Measurements from ENCODE around the gene SLC35F1. TPM values are rescaled to one million over a fixed set of nuclear protein-coding genes. Genes with fewer than 3 reads are reported as not detected.

The SLC35F1 gene
- total RNA-seq, 1 experiment from 2014 or later = not detected

- Histone ChIP-seq H3K4me1 (replicated peaks; ENCODE audit: insufficient read depth) (no peaks in the 10 kb centered on the region), H3K4me3 (no peak overlapping the region), H4K20me1 (ENCODE audit: insufficient read depth) (no peaks in the 10 kb centered on the region; the same call in 1 of the 2 replicates), H3K79me2 (ENCODE audit: low read depth) (no peaks in the 10 kb centered on the region), H3K27ac (no peak overlapping the region), H3K27me3 (ENCODE audit: insufficient read depth, low read depth) (no peaks in the 10 kb centered on the region), H3F3A (ENCODE audit: insufficient read depth, low read depth) (no peaks in the 10 kb centered on the region), H3K9me3 (ENCODE audit: insufficient read depth, low read depth) (no peaks in the 10 kb centered on the region), H2AFZ (no peak overlapping the region), H3K36me3 (ENCODE audit: low read depth) (no peaks in the 10 kb centered on the region), H3K9me2 (ENCODE audit: insufficient read depth) (no peaks in the 10 kb centered on the region; the same call in none of the 2 replicates), H3K4me2 (no peak overlapping the region)
- TF ChIP-seq EZH2 (IDR thresholded peaks at IDR 0.05; ENCODE audit: low read depth) (no peak), CTCF (conservative IDR thresholded peaks at IDR 0.05) (no peak)
- no TSS peak for BruUV-seq (replicated peaks)
- CTCF ChIA-PET = no interaction called here
- DNase-seq = no peak
- POLR2A ChIA-PET (ENCODE audit: unreplicated experiment) = no interaction called here
- intact Hi-C loops (cut with micrococcal nuclease; ENCODE audit: unreplicated experiment) = no loop called here
Observed at GRCh38 chr6:117990151-117990550, 83.1 kb downstream of the SLC35F1 start.

GRCh38 chr6:117992856-117993255, 85.8 kb downstream of the SLC35F1 start:
- TF ChIP-seq CTCF (conservative IDR thresholded peaks at IDR 0.05) (no peak), EZH2 (IDR thresholded peaks at IDR 0.05; ENCODE audit: low read depth) (no peak)
- ChIA-PET POLR2A (ENCODE audit: unreplicated experiment) (no interaction called here), CTCF (no interaction called here)
- no TSS peak for BruUV-seq (replicated peaks)
- Histone ChIP-seq H3K36me3 (ENCODE audit: low read depth) (no peaks in the 10 kb centered on the region), H3K4me1 (replicated peaks; ENCODE audit: insufficient read depth) (no peaks in the 10 kb centered on the region), H3K9me2 (ENCODE audit: insufficient read depth) (no peaks in the 10 kb centered on the region; the same call in none of the 2 replicates), H2AFZ (no peak overlapping the region), H3K27me3 (ENCODE audit: insufficient read depth, low read depth) (no peaks in the 10 kb centered on the region), H3K4me2 (no peak overlapping the region), H3K4me3 (no peak overlapping the region), H3F3A (ENCODE audit: insufficient read depth, low read depth) (no peaks in the 10 kb centered on the region), H3K9me3 (ENCODE audit: insufficient read depth, low read depth) (no peaks in the 10 kb centered on the region), H4K20me1 (ENCODE audit: insufficient read depth) (no peaks in the 10 kb centered on the region; the same call in 1 of the 2 replicates), H3K79me2 (ENCODE audit: low read depth) (no peaks in the 10 kb centered on the region), H3K27ac (no peak overlapping the region)
- no peak for DNase-seq
- intact Hi-C loops (cut with micrococcal nuclease; ENCODE audit: unreplicated experiment) = no loop called here

DNA sequence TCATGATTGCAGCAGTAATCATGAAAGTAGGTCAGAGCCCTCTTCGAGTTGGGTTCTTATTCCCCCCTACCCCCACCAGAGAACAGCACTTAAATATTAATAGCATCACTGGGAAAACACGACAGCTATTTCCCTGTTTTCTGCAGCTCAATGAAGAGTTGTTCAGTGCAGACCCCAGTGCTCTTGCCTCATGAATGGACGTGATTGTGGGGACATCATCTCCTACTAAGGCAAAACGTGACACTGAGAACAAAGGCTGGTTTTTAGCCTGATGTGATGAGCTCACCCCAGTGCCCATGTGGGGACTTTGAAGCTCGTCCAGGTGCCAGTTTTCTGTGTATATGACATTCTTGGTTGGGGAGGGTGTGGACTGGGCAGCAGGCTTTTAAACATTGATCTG, 105.9 kb downstream of the SLC35F1 start:
- ChIA-PET POLR2A (ENCODE audit: unreplicated experiment) (no interaction called here), CTCF (no interaction called here)
- no peaks in the 10 kb centered on the region for H3K36me3 ChIP-seq (ENCODE audit: low read depth)
- intact Hi-C loops (cut with micrococcal nuclease; ENCODE audit: unreplicated experiment) = no loop called here
- no TSS peak for BruUV-seq (replicated peaks)
- no peak overlapping the region for H3K4me2 ChIP-seq
- no peaks in the 10 kb centered on the region for H3K9me3 ChIP-seq (ENCODE audit: insufficient read depth, low read depth)
- no peaks in the 10 kb centered on the region for H4K20me1 ChIP-seq (ENCODE audit: insufficient read depth)
- H3K27ac ChIP-seq = no peak overlapping the region
- peaks cover 6% of the 10 kb centered on the region; the same call in 1 of the 2 replicates for H3K9me2 ChIP-seq (ENCODE audit: insufficient read depth)
- H3K4me1 ChIP-seq (replicated peaks; ENCODE audit: insufficient read depth) = no peaks in the 10 kb centered on the region
- H3K4me3 ChIP-seq = no peak overlapping the region
- no peak overlapping the region for H2AFZ ChIP-seq
- H3F3A ChIP-seq (ENCODE audit: insufficient read depth, low read depth) = no peaks in the 10 kb centered on the region
- H3K79me2 ChIP-seq (ENCODE audit: low read depth) = no peaks in the 10 kb centered on the region
- TF ChIP-seq EZH2 (IDR thresholded peaks at IDR 0.05; ENCODE audit: low read depth) = no peak
- TF ChIP-seq CTCF (conservative IDR thresholded peaks at IDR 0.05) = no peak
- no peaks in the 10 kb centered on the region for H3K27me3 ChIP-seq (ENCODE audit: insufficient read depth, low read depth)
- DNase-seq = no peak

Measured in PC-9 (cell line).